Ramos (cell line): ENCODE measurements around the gene ZNF324B.
"Not testable (repeated sequence)": the region's sequence is repeated elsewhere in the genome, so short reads cannot be mapped to it uniquely, and the experiment has no call there.

ENCODE experiments used
- in situ Hi-C: fragments of 300-500 bp; cut with MboI; formaldehyde crosslinking; loops from one replicate; pipeline ENCODE4 v1.14.3; 2022; ENCODE audit warnings: low sequenced_read_pairs; ENCODE audit not compliant: unreplicated experiment

Gene ZNF324B

GRCh38 chr19:58477871-58478270 lies 26.4 kb downstream of the ZNF324B start:
- in situ Hi-C loops = no loop called here

GRCh38 chr19:58479303-58479702 lies 27.9 kb downstream of the ZNF324B start:
- in situ Hi-C loops = no loop called here

GRCh38 chr19:58479736-58480480 lies 28.5 kb downstream of the ZNF324B start:
- in situ Hi-C loops = no loop called here

GRCh38 chr19:58480481-58480830 lies 29.0 kb downstream of the ZNF324B start:
- in situ Hi-C loops = no loop called here

GRCh38 chr19:58480831-58481230 lies 29.4 kb downstream of the ZNF324B start:
- in situ Hi-C loops = no loop called here

- in situ Hi-C loops = no loop called here
Measured at GRCh38 chr19:58482372-58482771, 30.9 kb downstream of the ZNF324B start.

- in situ Hi-C loops = no loop called here
Measured at GRCh38 chr19:58483776-58484175, 32.4 kb downstream of the ZNF324B start.

- in situ Hi-C loops = not testable (repeated sequence)
Measured at GRCh38 chr19:58484349-58484748, 32.9 kb downstream of the ZNF324B start.

GRCh38 chr19:58491393-58491792 lies 40.0 kb downstream of the ZNF324B start:
- in situ Hi-C loops = no loop called here

GRCh38 chr19:58492265-58492664 lies 40.8 kb downstream of the ZNF324B start:
- in situ Hi-C loops = no loop called here

- in situ Hi-C loops = no loop called here
Measured at GRCh38 chr19:58497634-58498170, 46.3 kb downstream of the ZNF324B start.

- in situ Hi-C loops = no loop called here
Measured at GRCh38 chr19:58498316-58499020, 47.0 kb downstream of the ZNF324B start.

- in situ Hi-C loops = no loop called here
Measured at GRCh38 chr19:58499021-58499927, 47.9 kb downstream of the ZNF324B start.

- in situ Hi-C loops = no loop called here
Measured at GRCh38 chr19:58500242-58500641, 48.8 kb downstream of the ZNF324B start.
